GM18519 (cell line): ENCODE measurements around the gene CWC27.
"Not testable (repeated sequence)": the region's sequence is repeated elsewhere in the genome, so short reads cannot be mapped to it uniquely, and the experiment has no call there.

Source experiments
- ATAC-seq: cut with Tn5 transposase; IDR thresholded peaks from one replicate; pipeline ENCODE4 v1.9.1; 2021; ENCODE audit warnings: mild to moderate bottlenecking, moderate library complexity; ENCODE audit not compliant: unreplicated experiment, low FRiP score

The CWC27 gene

DNA sequence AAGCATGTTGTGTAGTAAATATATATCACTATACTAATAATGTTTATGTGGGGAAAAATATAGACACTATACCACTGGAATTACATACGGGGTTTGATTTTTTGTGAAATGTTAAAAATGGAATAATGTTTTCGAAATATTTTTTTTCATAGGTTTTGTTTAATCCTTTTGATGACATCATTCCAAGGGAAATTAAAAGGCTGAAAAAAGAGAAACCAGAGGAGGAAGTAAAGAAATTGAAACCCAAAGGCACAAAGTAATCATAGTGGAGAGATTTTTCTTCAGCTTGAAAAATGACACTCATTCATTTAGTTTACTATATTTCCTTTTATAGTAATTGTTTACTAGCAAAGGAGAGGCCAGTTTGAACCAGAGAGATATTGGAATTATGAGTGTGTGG is 17.6 kb downstream of the CWC27 start:
- ATAC-seq, result no peak

- no peak for ATAC-seq
Observed at GRCh38 chr5:64788156-64788555, 19.4 kb downstream of the CWC27 start.

GRCh38 chr5:64789457-64789856 is 20.7 kb downstream of the CWC27 start:
- ATAC-seq, result no peak

DNA sequence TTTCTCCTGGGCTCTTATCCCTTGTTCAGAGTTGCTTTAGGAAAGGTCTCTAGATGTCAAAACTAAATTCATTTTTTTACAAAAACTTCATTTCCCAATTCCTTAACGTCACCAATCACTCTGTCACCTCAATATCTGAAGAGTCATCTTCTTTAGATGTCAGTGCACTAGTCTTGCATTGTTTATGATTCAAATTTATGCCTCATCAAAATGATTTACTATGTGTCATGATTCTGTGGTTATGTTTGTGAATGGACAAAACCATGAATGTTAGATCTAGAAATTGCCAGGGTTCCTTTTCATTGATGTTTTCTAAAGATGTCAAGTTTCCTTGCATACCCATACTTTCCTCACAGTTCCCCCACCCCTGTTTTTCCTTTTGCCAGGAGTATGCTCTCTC is 21.5 kb downstream of the CWC27 start:
- ATAC-seq, result no peak

GRCh38 chr5:64792469-64792868 is 23.7 kb downstream of the CWC27 start:
- no peak for ATAC-seq

DNA sequence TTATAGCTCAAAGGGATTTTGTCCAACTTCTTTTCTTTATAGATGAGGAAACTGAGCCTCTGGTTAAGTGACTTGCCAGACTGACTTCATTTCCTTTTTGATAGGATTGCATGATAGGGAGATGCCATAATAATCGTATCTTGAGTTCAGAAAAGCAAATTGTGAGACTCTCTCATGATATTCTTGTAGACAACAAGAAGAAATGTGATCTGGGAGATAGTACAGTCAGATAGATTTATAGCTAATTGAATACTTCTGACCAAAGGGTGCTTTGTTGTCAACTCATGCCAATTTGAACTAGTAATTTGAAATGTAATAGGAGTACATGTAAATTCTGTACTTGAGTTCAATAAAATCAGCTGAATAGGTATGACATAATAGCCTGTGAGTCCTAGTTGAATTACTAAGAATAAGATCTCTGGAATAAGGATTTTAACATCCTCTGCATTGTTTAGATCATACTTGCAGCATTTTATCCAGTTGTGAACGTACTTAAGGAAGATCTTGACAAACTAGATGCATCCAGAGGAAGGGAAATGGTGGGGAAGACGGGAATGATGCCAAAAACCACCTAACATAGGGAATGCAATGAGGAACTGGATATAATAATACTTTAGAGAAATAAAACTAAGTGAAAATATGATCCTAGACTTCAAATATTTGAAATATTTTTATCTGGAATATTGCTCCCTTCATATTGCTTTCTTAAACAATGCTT is 25.5 kb downstream of the CWC27 start:
- ATAC-seq, result no peak

DNA sequence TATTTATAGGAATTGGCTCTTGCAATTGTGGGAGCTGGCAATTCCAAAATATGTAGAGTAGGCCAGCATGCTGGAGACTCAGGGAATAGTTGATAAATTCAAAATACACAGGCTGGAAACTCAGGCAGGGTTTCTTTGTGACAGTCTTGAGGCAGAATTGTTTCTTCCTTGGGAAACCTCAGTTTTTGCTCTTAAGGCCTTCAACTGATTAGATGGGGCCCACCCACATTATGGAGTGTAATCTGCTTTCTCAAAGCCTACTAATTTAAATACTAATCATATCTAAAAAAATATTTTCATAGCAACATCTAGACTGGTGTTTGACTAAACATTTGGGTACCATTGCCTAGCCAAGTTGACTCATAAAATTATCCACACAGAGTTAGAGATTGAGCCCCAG is 27.6 kb downstream of the CWC27 start:
- ATAC-seq, result no peak

DNA sequence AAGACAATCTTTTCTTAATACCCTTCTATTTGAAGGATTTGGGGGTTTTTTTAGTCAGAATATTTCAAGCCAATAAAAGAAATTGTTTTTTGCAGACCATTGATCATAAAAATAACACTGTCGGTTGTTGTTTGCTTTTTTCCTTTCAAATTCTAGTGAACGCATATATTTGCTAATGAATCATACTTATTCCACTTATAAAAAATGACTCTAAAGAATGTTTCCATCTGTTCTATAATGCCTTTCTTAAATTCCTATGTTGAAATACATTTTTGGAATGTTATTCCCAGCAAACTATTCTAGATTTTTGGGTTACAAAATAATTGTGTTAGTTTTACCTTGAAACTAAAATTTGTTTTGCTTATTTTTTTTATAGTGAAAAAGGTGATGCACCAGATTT is 32.2 kb downstream of the CWC27 start:
- ATAC-seq, result no peak

DNA sequence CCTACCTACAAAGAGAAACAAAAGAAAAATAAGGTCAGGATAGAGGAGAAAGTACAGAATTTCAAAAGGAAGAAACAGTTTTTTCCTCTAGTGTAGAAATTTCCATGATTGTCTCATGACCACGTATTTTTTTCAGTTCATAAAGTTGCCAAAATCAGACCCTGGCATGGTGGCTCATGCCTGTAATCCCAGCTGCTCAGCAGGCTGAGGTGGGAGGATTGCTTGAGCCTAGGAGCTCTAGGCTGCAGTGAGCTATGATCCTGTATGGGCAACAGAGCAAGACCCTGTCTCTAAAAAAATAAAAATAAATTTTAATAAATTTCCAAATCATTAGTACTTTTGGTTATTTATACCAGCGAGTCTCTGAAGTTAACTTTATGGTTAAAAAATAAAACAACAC is 37.8 kb downstream of the CWC27 start:
- no peak for ATAC-seq

- no peak for ATAC-seq
Observed at GRCh38 chr5:64807520-64807919, 38.8 kb downstream of the CWC27 start.

GRCh38 chr5:64811050-64811640 is 42.4 kb downstream of the CWC27 start:
- ATAC-seq, result no peak

DNA sequence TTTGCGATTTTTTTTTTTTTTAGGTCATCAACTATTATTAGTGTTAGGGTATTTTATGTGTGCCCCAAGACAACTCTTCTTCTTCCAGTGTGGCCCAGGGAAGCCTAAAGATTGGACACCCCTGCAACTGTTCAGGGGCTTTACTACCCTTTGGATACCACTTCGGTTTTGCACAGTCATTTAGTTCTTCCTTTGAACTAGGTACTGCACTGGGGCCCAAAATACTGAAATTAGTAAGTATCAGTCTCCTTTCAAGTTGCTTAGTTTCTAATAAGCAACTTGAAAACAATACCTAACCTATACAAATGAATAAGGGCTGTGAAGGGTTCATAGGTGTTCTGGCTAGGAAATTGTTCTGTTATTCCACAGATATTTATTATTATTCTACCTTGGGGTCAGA is 45.3 kb downstream of the CWC27 start:
- peak; percentile 93 for ATAC-seq

- no peak for ATAC-seq
Observed at GRCh38 chr5:64818245-64818644, 49.5 kb downstream of the CWC27 start.

DNA sequence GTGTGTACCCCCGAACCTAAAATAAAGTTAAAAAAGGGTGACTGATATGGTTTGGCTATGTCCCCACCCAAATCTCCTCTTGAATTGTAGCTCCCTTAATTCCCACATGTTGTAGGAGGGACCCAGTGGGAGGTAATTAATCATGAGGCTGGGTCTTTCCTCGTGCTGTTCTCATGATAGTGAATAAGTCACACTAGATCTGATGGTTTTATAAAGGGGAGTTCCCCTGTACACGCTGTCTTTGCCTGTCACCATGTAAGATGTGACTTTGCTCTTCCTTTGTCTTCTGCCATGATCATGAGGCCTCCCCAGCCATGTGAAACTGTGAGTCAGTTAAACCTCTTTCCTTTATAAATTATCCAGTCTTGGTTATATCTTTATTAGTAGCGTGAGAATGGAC is 50.6 kb downstream of the CWC27 start:
- ATAC-seq, result not testable (repeated sequence)

DNA sequence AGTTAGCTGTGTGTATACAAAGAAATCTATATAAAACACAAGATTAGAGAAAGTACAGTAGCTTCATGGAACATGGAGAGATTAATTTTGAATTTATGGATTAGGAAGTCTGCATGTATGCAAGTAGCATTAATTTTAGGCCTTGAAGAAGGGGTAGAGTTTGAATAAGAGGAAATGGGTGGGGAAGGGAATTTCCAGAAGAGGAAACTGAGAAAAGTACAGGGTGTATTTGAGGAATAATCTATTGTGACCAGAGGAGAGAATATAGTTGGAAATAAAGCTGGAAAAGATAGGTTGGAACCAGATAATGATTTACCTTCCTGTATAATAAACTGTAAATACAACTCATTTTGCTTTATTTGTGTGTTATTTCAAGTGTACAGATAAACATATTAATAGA is 53.6 kb downstream of the CWC27 start:
- no peak for ATAC-seq

DNA sequence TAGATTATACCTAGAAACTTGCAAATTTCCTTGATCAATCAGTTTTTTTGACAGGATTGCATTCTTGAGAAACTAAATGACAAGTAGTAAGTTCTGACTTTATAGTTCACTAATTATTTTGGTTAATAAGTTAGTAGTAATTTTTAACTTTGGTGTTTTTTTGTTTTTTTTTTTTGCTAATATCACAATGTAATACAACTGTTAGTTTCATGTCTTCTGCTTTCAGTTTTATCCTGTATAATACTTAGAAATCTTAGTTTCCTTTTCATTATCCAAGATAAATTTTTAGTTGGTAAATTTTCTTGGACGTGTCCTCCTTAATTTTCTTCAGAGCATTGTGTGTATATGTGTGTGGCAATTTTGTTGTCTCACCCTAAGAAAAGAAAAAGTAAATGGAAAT is 57.8 kb downstream of the CWC27 start:
- ATAC-seq, result no peak

DNA sequence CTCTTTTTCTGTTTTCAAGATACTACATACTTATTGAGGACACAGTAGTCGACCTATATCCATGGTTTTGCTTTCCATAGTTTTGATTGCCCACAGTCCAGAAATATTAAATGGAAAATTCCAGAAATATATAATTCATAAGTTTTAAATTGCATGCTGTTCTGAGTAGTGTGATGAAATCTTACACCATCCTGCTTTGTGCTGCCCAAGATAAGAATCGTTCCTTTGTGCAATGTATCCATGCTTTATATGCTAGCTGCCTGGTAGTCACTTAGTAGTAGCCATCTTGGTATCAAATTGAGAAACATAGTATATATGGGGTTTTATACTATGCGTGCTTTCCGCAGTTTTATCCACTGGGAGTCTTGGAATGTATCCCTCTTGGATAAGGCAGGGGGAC is 59.0 kb downstream of the CWC27 start:
- no peak for ATAC-seq

DNA sequence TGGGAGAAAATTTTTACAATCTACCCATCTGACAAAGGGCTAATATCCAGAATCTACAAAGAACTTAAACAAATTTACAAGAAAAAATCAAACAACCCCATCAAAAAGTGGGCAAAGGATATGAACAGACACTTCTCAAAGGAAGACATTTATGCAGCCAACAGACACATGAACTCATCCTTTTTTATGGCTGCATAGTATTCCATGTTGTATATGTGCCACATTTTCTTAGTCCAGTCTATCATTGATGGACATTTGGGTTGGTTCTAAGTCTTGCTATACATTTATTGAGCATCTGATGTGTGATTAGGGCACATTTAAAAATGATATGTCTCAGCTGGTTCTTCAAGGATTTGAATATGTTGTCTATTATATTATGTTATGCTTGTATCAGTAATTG is 61.9 kb downstream of the CWC27 start:
- ATAC-seq, result not testable (repeated sequence)

- ATAC-seq, result no peak
Observed at GRCh38 chr5:64831996-64832395, 63.3 kb downstream of the CWC27 start.

GRCh38 chr5:64834037-64834436 is 65.3 kb downstream of the CWC27 start:
- ATAC-seq, result no peak

DNA sequence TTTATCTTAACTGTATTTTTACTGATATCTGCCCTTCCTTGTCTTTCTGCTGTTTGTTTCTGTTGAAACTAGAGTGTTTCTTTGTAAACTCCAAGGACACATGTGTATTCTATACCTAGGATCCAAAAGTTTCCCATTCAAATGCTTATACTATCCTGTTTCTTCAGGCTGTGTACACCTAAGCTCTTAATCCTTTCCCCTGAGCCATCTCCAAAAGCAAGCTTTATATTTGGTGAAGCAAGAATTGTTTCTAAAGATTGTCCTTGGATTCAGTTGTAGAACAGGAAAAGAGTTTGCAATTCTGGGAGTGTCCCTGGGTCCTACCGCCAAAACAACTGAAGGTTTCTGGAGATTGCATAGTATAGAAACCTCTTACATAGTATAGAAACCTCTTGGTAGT is 65.9 kb downstream of the CWC27 start:
- ATAC-seq, result no peak

DNA sequence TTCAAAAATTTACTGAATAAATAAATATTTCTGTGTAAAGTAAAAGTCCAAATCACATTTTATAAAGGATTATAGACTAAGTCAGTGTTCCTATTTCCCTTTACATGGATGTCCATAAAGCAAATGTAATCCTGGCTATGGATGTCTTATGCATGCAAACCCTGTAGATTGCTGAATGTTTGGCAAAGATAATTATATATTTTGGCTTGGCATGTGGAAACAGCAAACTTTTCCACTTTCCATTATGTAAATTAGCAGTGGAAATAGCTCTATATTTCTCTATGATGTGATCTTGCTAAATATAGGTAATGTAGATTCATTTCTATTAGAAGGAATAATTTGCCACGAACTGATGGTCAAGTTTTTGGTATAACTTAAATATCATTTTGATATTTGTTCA is 66.5 kb downstream of the CWC27 start:
- no peak for ATAC-seq
